SK-N-MC (cell line): ENCODE data around the gene CLSTN2.
A peak's percentile ranks its signal among the peaks of the same experiment; 100 is the strongest.

Experiments
- DNase-seq: peaks from one replicate; pipeline ENCODE4 v3.0.0-alpha.2; 2011; ENCODE audit warnings: low read depth, low spot score
- H3K27ac ChIP-seq: fragments of 200-600 bp; sonication (generic); 2 replicates; pipeline ENCODE4 v1.5.1; 2016; ENCODE audit warnings: mixed run types
- H3K36me3 ChIP-seq: fragments of 200-600 bp; sonication (generic); 2 replicates; pipeline ENCODE4 v1.6.1; 2017; ENCODE audit warnings: antibody characterized with exemption, low read length, mixed read lengths; ENCODE audit not compliant: insufficient read depth
- H3K4me3 ChIP-seq: fragments of 200-600 bp; sonication (generic); 2 replicates; pipeline ENCODE4 v1.5.1; 2016
- H3K9ac ChIP-seq: fragments of 200-600 bp; sonication (generic); 2 replicates; pipeline ENCODE4 v1.8.0; 2017; ENCODE audit warnings: mixed run types, mixed read lengths; ENCODE audit not compliant: insufficient read length
- H3K9me3 ChIP-seq: fragments of 200-600 bp; sonication (generic); 2 replicates; pipeline ENCODE4 v1.6.1; 2017; ENCODE audit warnings: low read depth, mild to moderate bottlenecking, antibody characterized with exemption, low read length, moderate library complexity, mixed read lengths
- EZH2 ChIP-seq: fragments of 200-600 bp; sonication (generic); IDR thresholded peaks from one replicate; pipeline ENCODE4 v1.6.1; 2017; ENCODE audit warnings: antibody characterized with exemption
- FOXP2 ChIP-seq: optimal IDR thresholded peaks from 2 replicates; pipeline ENCODE3; 2011; ENCODE audit warnings: mild to moderate bottlenecking, moderate library complexity; ENCODE audit not compliant: insufficient read depth; ENCODE audit errors: extremely low read length, control extremely low read depth
- POLR2AphosphoS5 ChIP-seq: IDR thresholded peaks from 2 replicates; pipeline ENCODE4 v1.6.1; 2012; ENCODE audit warnings: mild to moderate bottlenecking, low read depth, low read length, borderline replicate concordance

CLSTN2 gene

DNA sequence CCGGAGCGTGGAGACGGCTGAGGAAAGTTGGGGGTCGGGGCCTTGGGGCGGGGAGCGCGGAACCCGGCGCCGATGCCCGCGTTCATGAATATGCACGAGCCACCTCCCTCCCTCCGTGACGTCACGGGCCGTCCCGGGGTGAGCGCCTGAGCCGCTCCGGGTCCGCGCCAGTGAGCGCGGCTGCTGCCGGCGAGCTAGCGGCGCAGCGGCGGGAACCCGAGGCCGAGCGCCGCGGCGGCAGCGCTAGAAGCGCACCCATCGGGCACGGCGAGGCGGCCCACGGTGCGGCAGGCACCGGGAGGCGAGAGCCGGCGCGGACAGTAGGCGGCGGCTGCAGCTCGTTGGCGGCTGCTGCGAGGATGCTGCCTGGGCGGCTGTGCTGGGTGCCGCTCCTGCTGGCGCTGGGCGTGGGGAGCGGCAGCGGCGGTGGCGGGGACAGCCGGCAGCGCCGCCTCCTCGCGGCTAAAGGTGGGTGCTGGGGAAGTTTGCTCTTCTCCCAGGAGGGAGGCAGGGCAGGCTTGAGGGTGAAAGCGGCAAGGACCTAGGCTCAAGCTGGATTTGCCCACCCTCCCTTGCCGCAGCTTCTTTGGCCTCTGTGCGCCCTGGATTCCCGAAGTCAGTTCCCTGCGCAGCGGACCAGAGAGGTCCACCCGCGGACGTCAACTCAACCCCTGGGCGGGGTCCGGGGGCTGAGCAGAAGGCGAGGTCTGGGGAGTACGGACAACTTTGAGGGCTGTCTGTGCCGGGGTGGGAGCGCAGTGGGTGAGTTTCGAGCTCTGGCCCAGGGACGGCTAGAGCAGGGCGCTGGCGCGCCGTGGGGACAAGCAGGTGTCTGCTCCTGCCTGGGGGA lies at the start of gene CLSTN2:
TSS of gene CLSTN2 (plus strand) at position 170 of the 850 bp plus-strand sequence.
- TF ChIP-seq EZH2 (no peak), POLR2AphosphoS5 (no peak; the same call in 1 of the 2 replicates), FOXP2 (no peak)
- peak within 1 kb of the TSS; percentile 95 for H3K4me3 ChIP-seq
- no peaks in the 10 kb centered on the region for H3K9me3 ChIP-seq
- no peak for DNase-seq
- no peak within 1 kb of the TSS for H3K27ac ChIP-seq
- peaks cover 11% of the 10 kb centered on the region for H3K36me3 ChIP-seq
- peak within 1 kb of the TSS; percentile 69 for H3K9ac ChIP-seq

DNA sequence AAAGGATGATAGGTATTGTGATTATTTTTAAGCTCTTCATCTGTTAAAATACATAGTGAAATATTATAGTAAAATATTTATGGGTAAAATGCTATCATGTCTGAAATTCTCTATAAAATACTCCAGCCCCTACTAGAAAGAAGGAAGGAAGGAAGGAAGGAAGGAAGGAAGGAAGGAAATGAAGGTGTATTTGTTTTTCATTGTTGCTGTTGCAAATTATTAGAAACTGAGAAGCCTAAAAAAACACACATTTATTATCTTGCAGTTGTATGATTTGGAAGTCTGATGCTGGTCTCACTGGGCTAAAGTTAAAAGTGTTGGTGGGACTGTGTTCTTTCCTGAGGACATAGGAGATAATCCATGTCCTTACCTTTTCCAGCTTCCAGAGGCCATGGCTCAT lies 47.6 kb upstream of the CLSTN2 start:
- H3K9me3 ChIP-seq, result no peaks in the 10 kb centered on the region; the same call in 1 of the 2 replicates
- H3K27ac ChIP-seq, result peak overlapping the region; percentile 98
- peak overlapping the region; percentile 54 for H3K9ac ChIP-seq
- peak; percentile 83 for DNase-seq
- H3K4me3 ChIP-seq, result peak overlapping the region; percentile 55
- H3K36me3 ChIP-seq, result no peaks in the 10 kb centered on the region
- TF ChIP-seq FOXP2, result no peak
- TF ChIP-seq POLR2AphosphoS5, result peak; percentile 77; the same call in 1 of the 2 replicates

- DNase-seq, result peak; percentile 96
- H3K9ac ChIP-seq, result peak overlapping the region; percentile 54
- H3K9me3 ChIP-seq, result no peaks in the 10 kb centered on the region; the same call in 1 of the 2 replicates
- peak; percentile 71; the same call in 1 of the 2 replicates for TF ChIP-seq POLR2AphosphoS5
- TF ChIP-seq FOXP2, result no peak
- no peaks in the 10 kb centered on the region for H3K36me3 ChIP-seq
- peak overlapping the region; percentile 99 for H3K27ac ChIP-seq
- H3K4me3 ChIP-seq, result peak overlapping the region; percentile 55
Measured at GRCh38 chr3:139888561-139889140, 46.3 kb upstream of the CLSTN2 start.

DNA sequence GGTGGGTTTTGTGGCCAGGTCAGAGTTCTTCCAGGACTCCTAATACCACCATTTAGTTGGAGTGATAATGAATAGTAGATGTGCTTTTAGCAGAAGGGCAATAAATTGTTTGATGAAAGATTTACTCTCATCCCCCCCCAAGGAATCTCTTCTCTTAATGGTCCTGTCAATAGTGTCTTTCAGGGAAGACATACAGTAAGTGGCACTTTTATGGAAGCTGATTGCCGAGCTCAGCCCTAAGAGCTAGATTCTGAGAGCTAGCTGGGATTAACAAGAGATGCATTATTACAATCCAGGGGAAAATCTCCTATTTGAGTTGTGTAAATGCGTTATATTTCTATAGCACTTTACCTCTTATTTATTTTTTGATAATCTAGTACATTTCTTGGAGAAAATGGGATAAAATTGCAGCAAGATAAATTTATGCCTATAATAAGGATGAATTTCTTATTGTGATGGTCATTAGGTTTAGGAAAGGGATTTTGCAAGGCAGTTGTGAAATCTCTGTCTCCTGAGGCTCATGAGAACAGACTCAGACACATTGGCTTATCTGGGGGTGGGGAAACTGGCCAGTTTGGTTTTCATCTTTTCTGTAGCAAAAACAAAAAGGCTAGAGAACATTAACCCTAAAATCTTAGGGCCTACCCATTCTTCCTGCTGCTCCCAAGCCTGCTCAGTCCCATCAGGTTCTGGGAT lies 41.6 kb upstream of the CLSTN2 start:
- Histone ChIP-seq H3K4me3 (no peak overlapping the region), H3K36me3 (no peaks in the 10 kb centered on the region), H3K9ac (no peak overlapping the region), H3K9me3 (no peaks in the 10 kb centered on the region), H3K27ac (peak overlapping the region; percentile 99)
- no peak for DNase-seq
- TF ChIP-seq EZH2, result no peak
- TF ChIP-seq POLR2AphosphoS5, result no peak
- TF ChIP-seq FOXP2, result no peak

- H3K9me3 ChIP-seq, result 0 out of 2 replicates have a peak, but pooled peaks cover 2% of the 10 kb centered on the region
- no peak for TF ChIP-seq EZH2
- no peak for TF ChIP-seq POLR2AphosphoS5
- TF ChIP-seq FOXP2, result no peak
- no peak overlapping the region for H3K9ac ChIP-seq
- DNase-seq, result no peak
- no peak overlapping the region for H3K4me3 ChIP-seq
- H3K36me3 ChIP-seq, result no peaks in the 10 kb centered on the region
- H3K27ac ChIP-seq, result peak overlapping the region; percentile 99; the same call in 1 of the 2 replicates
Measured at GRCh38 chr3:139893963-139894642, 40.9 kb upstream of the CLSTN2 start.

GRCh38 chr3:139894643-139894989 lies 40.4 kb upstream of the CLSTN2 start:
- H3K9me3 ChIP-seq, result peaks cover 4% of the 10 kb centered on the region; the same call in 1 of the 2 replicates
- no peak overlapping the region for H3K9ac ChIP-seq
- TF ChIP-seq POLR2AphosphoS5, result no peak
- no peak for TF ChIP-seq EZH2
- TF ChIP-seq FOXP2, result no peak
- 0 out of 2 replicates have a peak, but pooled peaks cover under 1% of the 10 kb centered on the region for H3K36me3 ChIP-seq
- no peak overlapping the region for H3K27ac ChIP-seq
- DNase-seq, result no peak
- H3K4me3 ChIP-seq, result no peak overlapping the region

DNA sequence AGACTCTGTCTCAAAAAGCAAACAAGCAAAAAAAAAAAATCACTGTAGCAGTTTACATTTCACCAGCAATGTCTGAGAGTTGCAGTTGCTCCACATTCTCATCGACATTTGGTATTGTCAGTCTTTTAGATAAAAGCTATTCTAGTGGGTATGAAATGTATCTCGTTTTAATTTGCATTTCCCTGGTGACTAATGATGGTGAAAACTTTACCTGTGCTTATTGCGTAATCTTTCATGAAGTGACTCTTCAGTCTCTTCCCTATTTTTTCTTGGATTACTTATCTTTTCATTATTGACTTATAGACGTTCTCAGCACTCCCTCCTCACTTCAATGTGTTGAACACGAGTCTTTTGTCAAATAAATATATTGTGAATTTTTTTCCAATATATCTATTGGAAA lies 37.2 kb upstream of the CLSTN2 start:
- H3K9me3 ChIP-seq, result peaks cover 4% of the 10 kb centered on the region; the same call in 1 of the 2 replicates
- no peak overlapping the region for H3K27ac ChIP-seq
- no peak overlapping the region for H3K9ac ChIP-seq
- no peak for DNase-seq
- 0 out of 2 replicates have a peak, but pooled peaks cover 4% of the 10 kb centered on the region for H3K36me3 ChIP-seq
- TF ChIP-seq EZH2, result no peak
- no peak for TF ChIP-seq FOXP2
- no peak for TF ChIP-seq POLR2AphosphoS5
- H3K4me3 ChIP-seq, result no peak overlapping the region
